GM18508 (cell line): ENCODE data around the gene NRG2.

Experiments
- ATAC-seq: cut with Tn5 transposase; IDR thresholded peaks from one replicate; pipeline ENCODE4 v1.9.1; 2021; ENCODE audit warnings: moderate number of reproducible peaks; ENCODE audit not compliant: insufficient read depth, unreplicated experiment

NRG2 gene

DNA sequence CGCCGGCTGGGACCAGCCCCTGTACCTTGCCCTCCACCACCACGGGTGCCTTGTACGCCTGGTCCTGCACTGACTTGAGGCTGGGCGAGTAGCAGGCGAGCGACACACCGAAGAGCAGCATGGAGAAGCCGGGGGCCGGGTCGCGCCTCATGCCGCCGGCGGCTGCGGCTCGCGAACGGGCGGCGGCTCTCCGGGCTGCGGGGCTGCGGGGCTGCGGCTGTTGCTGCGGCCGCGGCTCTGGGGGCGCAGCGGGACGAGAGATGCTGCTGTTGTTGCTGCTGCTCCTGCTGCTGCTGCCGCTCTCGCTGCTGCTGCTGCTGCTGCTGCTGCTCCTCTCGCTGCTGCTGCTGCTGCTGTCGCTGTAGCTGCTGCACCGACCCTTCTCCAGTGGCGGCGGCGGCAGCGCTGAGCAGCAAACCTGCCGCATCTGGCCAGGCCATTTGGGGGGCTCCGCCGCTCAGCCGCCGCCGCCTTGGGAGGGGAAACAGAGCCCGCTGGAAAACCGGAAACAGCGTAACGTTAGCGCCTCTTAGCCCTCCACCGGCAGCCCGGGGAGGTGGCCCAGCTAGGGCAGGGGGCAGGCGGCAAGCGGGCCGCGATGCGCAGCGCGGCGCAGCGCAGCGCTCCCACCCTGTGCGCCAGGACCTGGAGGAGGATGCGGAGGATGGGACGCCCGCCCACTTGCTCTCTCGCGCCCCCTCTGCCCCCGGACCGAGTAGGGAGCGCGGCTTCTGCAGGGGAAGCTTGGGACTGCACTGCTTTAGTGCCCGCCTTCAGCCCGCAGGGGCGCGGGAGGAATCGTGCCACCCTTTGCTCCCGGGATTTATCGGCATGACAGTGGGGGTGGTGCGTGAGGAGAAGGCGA, at the start of gene NRG2:
NRG2 (minus strand) TSS at position 657 of the 865 bp plus-strand sequence.
- ATAC-seq = no peak

GRCh38 chr5:140090251-140090650, 47.2 kb upstream of the NRG2 start:
- ATAC-seq = no peak

DNA sequence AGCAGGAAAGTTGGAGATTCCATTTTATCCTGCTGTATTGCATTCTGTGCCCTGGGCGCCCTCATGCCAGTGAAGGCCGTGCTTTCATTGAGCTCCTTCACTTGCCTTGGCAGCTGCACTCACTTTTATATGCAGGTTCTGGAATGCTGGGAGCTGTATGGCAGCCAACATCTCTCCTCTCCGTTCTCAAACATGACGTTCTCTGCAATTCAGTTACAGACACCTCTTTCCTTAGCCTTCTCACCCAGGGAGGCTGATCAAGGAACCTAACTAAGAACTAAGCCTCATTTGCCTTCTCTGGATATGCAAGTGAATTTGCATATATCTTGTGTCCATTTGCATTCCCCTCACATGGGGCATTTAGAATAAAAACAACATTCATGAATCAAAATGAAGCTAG, 41.4 kb upstream of the NRG2 start:
- ATAC-seq = no peak

DNA sequence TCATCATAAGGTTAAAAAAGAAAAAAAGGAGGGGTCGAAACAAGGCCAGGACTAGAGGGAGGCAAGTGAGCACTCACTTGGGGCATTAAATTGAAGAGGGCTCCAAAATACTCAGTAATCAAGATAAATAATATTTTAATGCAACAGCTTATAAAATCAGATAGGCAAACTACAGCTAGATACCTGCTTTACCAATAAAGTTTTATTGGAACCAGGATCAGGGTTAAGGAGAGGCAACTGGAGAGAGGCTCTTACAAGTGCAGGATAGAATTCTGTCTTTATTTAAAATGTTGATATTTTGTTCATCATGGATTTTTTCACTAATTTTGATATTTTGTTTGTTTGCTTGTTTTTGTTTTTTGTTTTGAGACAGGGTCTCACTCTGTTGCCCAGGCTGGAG, 40.6 kb upstream of the NRG2 start:
- no peak for ATAC-seq

GRCh38 chr5:140083120-140083519, 40.0 kb upstream of the NRG2 start:
- no peak for ATAC-seq

DNA sequence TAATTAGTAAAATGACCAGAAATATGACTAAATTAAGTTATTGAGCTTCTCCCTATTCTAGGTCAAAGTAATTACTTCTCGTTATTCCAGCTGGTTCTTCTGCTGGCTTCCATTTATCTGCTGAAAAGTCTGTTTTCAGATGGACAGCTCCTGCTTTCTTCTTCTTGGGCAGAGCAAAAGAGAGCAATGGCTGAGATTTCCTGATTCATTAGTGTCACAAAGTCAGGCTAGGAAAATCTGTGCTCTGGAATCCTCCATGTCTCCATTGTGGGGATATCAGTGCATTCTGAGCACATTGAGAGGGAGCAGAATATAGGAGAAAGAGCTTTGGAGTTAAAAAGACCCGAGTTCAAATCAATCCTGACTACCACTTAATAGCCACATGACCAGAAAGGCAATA, 33.7 kb upstream of the NRG2 start:
- no peak for ATAC-seq

DNA sequence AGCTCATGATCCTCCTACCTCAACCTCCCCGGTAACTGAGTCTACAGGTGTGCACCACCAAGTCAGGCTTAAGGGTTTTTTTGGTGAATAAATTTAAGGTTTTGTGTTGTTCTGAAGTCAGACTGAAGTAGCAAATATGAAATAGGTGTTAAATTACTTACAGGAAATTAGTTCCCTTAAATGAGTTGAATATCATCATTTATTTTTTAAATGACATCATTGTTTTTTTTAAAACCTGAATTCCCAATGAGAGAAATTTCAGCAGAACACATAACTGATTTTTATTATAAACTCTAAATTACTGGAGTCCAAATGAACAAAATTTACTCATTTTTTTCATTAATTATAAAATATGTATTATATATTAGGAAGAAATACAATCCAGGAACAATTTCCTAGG, 33.0 kb upstream of the NRG2 start:
- no peak for ATAC-seq

- ATAC-seq = no peak
Observed at GRCh38 chr5:140075371-140075770, 32.3 kb upstream of the NRG2 start.

DNA sequence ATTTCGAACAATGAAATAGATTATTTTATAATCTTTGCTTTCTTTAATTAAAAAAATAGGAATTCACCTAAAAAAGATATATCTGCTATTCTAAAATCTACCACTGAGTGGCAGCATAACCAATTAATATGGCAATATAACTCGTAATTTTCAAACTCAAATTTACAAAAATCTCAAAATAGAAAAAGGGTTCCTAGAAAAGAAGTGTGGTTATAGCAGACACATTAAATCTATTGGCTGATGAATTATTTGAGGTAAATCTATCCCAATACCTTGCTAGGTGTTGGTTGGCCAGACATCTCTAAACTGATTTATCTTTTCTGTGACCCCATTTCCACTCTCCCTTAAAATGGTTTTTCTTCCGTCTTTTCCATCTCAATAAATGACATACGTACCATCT, 30.2 kb upstream of the NRG2 start:
- ATAC-seq = no peak

- ATAC-seq = no peak
Observed at GRCh38 chr5:140072812-140073211, 29.7 kb upstream of the NRG2 start.

- ATAC-seq = no peak
Observed at GRCh38 chr5:140060816-140061215, 17.7 kb upstream of the NRG2 start.

GRCh38 chr5:140058212-140058932, 15.3 kb upstream of the NRG2 start:
- no peak for ATAC-seq

- no peak for ATAC-seq
Observed at GRCh38 chr5:140056880-140057279, 13.8 kb upstream of the NRG2 start.

DNA sequence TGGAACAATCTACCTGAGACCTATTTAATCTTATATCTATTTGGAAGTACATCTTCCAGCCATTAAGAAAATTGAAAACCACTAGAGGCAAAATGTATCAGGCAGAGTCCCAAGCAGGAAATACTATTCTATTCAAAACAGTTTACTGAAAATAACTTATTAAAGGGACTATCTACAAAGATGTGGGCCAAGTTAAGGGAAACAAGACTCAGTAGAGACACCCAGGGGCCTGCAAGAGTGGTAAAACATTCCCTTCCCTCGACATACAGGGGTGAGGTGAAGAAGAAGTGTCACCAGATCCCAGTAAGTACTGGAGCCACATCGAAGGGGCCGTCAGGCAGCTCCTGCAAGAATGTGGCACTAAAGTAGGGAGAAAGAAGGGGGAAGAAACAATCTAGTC, 12.1 kb upstream of the NRG2 start:
- ATAC-seq = no peak

- no peak for ATAC-seq
Observed at GRCh38 chr5:140054086-140054689, 11.1 kb upstream of the NRG2 start.

DNA sequence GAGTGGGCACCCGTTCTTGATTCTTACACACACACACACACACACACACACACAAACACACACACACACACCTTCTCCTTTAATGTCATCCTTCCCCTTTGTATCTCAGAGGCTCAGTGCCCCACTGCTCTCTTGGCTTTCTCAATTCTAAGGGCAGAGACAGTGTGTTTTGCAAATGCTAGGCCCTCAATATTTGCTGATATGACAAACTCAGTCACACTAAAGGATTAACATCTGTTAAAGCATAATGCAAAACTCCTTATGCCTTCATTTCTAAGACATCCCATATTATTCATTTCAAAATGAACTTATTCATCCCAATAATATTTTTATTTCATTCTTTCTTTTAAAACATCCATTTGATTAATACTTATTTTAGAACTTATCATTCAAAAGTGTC, 8.9 kb upstream of the NRG2 start:
- no peak for ATAC-seq

GRCh38 chr5:140049713-140050112, 6.6 kb upstream of the NRG2 start:
- ATAC-seq = no peak

- no peak for ATAC-seq
Observed at GRCh38 chr5:140049205-140049604, 6.1 kb upstream of the NRG2 start.

DNA sequence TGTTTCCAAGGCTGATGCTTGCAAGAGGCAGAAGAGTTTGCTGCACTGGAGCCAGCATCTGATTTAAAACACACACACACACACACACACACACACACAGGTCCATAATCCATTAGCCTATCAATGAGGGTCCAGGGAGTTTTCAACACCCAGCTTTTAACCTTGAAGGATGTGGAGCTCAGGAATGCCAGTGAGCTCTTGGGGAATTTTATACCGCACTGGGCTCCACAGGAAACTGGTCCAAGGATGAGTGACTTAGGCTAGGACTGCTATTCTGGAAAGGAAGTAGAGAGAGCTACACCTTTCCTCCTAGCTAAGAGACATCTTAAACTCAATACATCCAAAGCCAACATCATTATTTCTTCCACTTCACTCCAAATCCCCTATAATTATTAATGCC, 942 bp upstream of the NRG2 start:
- no peak for ATAC-seq

DNA sequence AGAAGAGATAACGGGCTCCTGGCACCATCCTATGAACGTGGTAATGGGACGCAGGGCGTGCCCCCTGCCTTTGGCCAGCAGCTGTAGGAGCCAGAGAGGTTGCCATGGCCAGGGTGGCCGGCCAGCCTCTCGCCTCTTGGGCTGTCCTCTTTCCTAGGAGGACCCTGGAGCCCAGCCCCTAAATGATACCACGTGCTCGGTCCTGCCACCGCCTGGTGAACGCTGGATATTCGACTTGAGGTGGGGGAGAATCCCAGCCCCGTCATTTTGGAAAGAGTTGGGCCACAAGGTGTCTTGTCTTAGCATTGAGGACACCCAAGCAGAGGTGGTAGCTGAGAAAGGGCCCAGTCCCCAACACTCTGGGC, 391 bp upstream of the NRG2 start:
- no peak for ATAC-seq

GRCh38 chr5:140042393-140042642, 781 bp downstream of the NRG2 start:
- ATAC-seq = no peak
